Measurements from ENCODE around the gene EHMT1. TPM values are rescaled to one million over a fixed set of nuclear protein-coding genes. Genes with fewer than 3 reads are reported as not detected.

Gene EHMT1
- total RNA-seq, 1 donor from 2014 or later: 40.8 TPM

GRCh38 chr9:137789295-137789895, 170.6 kb downstream of the EHMT1 start:
- peak overlapping the region; percentile 24 for H3K4me3 ChIP-seq (ENCODE audit: low read depth, low read length)
- no peak for TF ChIP-seq CTCF (conservative IDR thresholded peaks at IDR 0.05; ENCODE audit: low read depth, low read length)
- DNase-seq (ENCODE audit: low read depth): no peak

- H3K4me3 ChIP-seq (ENCODE audit: low read depth, low read length): no peak overlapping the region
- no peak for DNase-seq (ENCODE audit: low read depth)
- no peak for TF ChIP-seq CTCF (conservative IDR thresholded peaks at IDR 0.05; ENCODE audit: low read depth, low read length)
Measured at GRCh38 chr9:137791947-137792346, 173.1 kb downstream of the EHMT1 start.

GRCh38 chr9:137793196-137793841, 174.5 kb downstream of the EHMT1 start:
- no peak for DNase-seq (ENCODE audit: low read depth)
- TF ChIP-seq CTCF (conservative IDR thresholded peaks at IDR 0.05; ENCODE audit: low read depth, low read length): no peak
- H3K4me3 ChIP-seq (ENCODE audit: low read depth, low read length): no peak overlapping the region

- no peak for TF ChIP-seq CTCF (conservative IDR thresholded peaks at IDR 0.05; ENCODE audit: low read depth, low read length)
- no peak for DNase-seq (ENCODE audit: low read depth)
- H3K4me3 ChIP-seq (ENCODE audit: low read depth, low read length): no peak overlapping the region
Measured at GRCh38 chr9:137795156-137795666, 176.4 kb downstream of the EHMT1 start.

- no peak for TF ChIP-seq CTCF (conservative IDR thresholded peaks at IDR 0.05; ENCODE audit: low read depth, low read length)
- DNase-seq (ENCODE audit: low read depth): no peak
Measured at GRCh38 chr9:137797206-137798120, 178.7 kb downstream of the EHMT1 start.

GRCh38 chr9:137798142-137798541, 179.3 kb downstream of the EHMT1 start:
- no peak for DNase-seq (ENCODE audit: low read depth)
- H3K4me3 ChIP-seq (ENCODE audit: low read depth, low read length): no peak overlapping the region
- no peak for TF ChIP-seq CTCF (conservative IDR thresholded peaks at IDR 0.05; ENCODE audit: low read depth, low read length)

More at GRCh38 chr9:137797206-137798120, 178.7 kb downstream of the EHMT1 start:
- no peak overlapping the region for H3K4me3 ChIP-seq (ENCODE audit: low read depth, low read length)

All from epithelial cell of proximal tubule (primary cell).